Smooth muscle cell of the brain vasculature (primary cell): ENCODE results near the gene SCGB3A2.
A peak's percentile ranks its signal among the peaks of the same experiment; 100 is the strongest.
"Not testable (repeated sequence)": the region's sequence is repeated elsewhere in the genome, so short reads cannot be mapped to it uniquely, and the experiment has no call there.

Source experiments
- DNase-seq: peaks from one replicate; pipeline ENCODE4 v3.0.0-alpha.2; 2012; ENCODE audit warnings: low read depth, low spot score

The SCGB3A2 gene

GRCh38 chr5:147863454-147864158, 14.9 kb upstream of the SCGB3A2 start:
- no peak for DNase-seq

- DNase-seq, result no peak
These were observed 9.4 kb upstream of the SCGB3A2 start for GRCh38 chr5:147869112-147869511.

- DNase-seq, result not testable (repeated sequence)
These were observed 8.6 kb upstream of the SCGB3A2 start for GRCh38 chr5:147869892-147870291.

DNA sequence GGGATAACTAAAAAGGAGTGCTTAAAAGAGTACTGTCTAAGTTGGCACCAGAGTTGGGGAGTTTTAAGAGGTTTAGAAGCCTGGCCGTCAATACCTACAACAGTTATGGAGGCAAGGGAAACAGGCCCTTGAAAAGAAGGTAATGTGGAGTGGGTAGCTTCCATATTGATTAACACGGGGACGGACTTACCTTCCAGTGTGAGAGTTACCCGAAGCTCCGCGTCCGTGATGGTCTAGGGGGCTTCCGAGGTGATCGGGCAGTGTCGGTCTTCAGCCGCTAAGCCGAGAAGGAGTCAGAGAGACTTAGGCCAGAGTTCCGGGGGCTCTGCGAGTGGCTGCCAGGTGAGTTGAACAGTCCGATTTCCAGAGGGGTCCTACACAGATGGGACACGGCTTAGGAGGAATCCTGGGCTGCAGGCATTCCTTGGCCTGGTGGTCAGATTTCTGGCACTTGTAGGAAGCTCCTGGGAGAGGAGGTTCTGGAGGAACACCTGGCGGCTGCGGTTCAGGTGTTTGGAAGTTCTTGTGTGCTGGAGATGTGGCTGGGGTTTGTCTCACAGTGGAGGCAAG, 6.4 kb upstream of the SCGB3A2 start:
- DNase-seq, result not testable (repeated sequence)

- DNase-seq, result not testable (repeated sequence)
These were observed 5.6 kb upstream of the SCGB3A2 start for GRCh38 chr5:147872744-147873435.

DNA sequence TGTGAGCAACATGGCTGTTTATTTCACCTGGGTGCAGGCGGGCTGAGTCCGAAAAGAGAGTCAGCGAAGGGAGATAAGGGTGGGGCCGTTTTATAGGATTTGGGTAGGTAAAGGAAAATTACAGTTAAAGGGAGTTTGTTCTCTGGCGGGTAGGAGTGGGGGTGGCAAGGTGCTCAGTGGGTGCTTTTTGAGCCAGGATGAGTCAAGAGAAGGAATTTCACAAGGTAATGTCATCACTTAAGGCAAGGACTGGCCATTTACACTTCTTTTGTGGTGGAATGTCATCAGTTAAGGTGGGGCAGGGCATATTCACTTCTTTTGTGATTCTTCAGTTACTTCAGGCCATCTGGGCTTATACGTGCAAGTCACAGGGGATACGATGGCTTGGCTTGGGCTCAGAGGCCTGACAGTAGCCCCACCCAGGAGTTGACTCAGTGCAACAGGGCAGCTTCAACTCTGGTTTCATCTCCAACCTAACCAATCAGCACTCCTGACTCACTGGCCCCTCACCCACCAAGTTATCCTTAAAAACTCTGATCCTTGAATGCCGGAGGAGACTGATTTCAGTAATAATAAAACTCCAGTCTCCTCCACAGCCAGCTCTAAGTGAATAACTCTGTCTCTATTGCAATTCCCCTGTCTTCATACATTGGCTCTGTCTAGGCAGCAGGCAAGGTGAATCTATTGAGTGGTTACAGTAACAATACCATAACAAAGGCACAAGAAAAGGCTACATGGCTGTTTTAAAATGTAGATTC, 4.2 kb upstream of the SCGB3A2 start:
- DNase-seq, result not testable (repeated sequence)

- DNase-seq, result no peak
These were observed 3.6 kb upstream of the SCGB3A2 start for GRCh38 chr5:147874910-147875367.

DNA sequence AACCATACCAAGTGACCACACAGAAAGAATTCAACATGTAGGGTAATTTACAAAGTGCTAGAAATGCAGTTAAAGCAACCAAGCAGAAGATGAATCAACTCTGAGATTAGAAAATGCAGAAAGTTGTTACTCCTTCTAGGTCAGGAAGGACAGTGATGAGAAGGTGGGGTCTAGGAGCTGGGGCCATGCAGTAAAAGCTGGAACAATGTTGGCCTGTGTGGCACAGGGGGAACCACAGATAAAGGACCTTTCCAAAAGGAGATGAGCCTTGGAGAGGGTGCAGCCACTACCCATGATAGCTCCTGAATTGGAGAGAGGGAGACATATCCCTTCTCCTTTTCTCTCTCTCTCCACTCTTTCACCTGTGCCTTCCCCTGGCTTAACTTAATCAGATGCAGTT, 2.4 kb upstream of the SCGB3A2 start:
- DNase-seq, result no peak

DNA sequence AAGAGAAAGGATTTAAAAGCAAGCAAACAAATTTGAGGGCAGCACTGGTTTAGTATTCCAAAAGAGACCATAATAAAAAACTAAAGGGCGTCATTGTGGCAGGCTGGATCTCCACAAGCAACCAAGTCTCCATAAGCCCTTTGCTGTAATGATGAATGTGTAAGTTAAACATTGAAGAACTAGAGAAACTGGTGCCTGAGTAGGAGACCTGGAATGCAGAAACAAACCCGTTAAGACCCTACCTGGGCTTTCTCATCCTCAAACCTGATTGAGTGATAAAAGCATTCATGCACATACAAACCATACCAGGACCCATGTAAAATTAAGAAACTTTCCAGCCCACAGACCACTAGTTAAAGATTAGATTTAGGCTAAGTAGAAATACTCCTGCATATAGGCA, 1.9 kb upstream of the SCGB3A2 start:
- DNase-seq, result no peak

DNA sequence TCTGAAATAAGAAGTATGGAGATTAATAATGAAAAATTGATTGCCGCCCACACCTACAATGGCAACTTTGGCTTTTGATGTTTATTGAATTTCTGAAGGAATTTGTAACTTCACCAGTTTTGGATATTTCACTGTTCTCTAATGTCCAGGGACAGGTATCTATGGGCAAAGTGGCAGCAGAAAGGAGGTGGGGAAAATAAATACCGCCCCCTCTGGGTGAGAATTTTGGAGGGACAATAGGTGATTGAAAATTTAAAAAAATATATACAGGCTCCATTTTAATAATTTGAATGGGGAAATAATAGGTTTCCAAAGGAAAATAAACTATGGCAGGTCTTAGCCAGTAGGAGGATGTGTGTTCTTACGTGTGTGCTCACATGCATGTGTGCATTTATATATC, 1.3 kb downstream of the SCGB3A2 start:
- no peak for DNase-seq

- DNase-seq, result no peak
These were observed 2.0 kb downstream of the SCGB3A2 start for GRCh38 chr5:147880487-147880886.

DNA sequence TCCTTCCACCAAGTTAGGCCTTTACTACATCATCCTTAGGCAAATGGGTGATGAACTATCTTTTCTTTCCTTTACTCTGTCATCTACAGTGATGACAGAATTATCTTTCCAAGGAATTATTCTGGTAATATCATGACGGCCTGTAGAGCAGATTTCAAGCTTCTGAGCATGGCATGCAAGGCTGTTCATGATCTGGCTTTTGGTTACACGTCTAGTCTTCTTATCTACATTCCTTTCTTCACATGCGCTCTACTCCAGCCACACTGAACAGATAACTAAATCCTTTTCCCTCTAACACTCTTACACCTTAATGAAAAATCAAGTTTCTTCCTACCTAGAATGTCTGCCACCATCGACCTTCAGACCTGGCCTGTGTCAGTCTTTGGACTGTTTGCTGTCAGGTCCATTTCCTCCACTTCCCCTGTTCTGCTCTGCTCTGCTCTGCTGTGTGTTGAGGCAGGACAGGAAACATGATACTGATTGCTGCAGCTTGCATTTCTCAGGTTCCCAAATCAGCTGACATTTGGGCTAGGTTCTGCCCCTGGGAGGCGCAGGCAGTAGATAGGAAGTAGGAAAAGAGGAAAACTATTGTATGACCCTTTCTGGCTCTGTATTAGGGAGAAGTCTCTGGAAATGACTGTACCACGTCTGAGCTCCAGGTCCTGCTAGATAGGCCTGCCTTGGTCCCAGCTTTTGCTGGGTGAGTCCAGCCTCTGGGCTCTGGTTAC, 4.2 kb downstream of the SCGB3A2 start:
- DNase-seq, result no peak

- peak; percentile 9 for DNase-seq
These were observed 8.6 kb downstream of the SCGB3A2 start for GRCh38 chr5:147887026-147887627.

DNA sequence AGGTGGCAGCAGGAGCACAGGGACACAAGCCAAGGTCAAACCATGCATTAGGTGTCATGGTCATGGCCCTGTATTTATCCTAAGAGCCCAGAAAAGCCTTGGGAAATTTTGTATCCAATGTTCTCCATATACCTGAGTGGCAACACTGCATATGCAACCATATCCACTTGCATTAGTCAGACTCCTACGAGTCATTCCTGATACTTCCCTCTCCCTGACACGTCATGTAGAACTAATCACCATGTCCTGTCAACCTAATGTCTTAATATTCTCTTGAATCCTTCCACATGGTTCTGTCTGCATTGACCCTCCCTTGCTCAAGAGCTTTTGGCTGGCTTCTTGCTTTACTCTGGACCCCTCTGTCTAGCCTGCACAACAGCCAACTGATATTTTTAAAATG, 9.4 kb downstream of the SCGB3A2 start:
- no peak for DNase-seq

- no peak for DNase-seq
These were observed 14.3 kb downstream of the SCGB3A2 start for GRCh38 chr5:147892696-147893296.

DNA sequence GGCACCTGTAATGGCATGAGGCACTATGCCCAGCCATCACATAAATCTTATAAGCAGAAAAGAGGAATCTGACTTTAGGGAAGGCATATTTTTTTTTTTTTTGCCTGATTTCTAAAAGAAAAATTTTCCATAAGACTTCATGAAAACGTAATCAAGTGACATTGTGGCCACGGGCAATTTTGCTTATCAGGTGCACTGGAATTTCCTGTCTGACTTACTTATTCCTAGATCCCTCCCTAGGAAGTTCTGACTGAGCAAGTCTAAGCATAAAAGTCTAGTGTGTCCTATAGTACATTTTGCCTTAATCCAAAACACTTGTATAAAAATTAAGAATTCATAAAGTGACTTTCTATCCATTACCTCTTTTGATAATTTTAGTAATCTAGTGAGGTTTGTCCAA, 15.3 kb downstream of the SCGB3A2 start:
- DNase-seq, result no peak

GRCh38 chr5:147895864-147896263, 17.4 kb downstream of the SCGB3A2 start:
- DNase-seq, result no peak

- no peak for DNase-seq
These were observed 20.4 kb downstream of the SCGB3A2 start for GRCh38 chr5:147898875-147899401.

- DNase-seq, result no peak
These were observed 23.1 kb downstream of the SCGB3A2 start for GRCh38 chr5:147901599-147902039.

DNA sequence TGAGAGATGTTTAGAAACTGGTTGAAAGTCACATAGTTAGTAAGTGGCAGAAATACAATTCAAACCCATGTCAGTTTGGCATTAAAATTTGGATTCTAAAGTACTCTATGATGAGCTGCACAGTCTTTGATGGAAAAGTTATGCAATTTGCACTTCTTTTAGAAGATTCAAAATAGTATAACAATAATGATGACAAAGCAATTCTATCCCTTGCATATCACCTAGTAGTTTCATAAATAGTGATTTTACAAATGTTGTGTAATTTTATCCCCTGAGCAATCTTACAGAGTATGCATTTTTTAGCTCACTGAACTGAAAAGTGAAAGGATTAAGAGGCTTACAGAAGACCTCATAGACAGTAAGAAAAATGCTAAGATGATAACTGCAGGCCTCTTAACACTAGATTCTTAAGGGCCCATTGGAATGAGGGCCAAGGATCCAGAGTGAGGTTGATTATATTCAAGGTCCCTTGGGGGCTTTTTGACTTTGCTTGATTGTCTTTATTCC, 24.2 kb downstream of the SCGB3A2 start:
- DNase-seq, result no peak
